ENCODE measurements around the gene FREM3. TPM values are rescaled to one million over a fixed set of nuclear protein-coding genes. Genes with fewer than 3 reads are reported as not detected.

Gene FREM3
- total RNA-seq, 1 donor from 2014 or later, result 0.38 TPM

DNA sequence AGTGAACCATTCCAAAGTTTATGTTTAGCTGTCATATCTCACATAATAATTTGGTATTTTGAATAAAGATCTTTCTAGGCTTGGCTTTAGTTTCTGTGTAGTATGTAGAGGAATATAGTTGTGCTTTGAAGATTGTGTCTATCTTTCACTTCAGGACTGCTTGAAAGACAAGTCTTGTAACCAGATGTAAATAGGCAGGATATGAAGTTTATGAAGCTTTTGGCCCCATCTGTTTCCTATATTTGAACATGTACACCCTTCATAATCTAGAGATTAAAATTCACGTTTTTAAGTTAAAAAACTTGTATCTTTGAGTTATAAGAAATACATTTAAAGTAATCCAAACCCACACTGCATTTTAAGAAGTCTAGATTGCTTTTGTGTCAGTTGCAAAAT lies 11.7 kb upstream of the FREM3 start:
- no peak for DNase-seq
- no peak for ATAC-seq
- H3K27ac ChIP-seq, result no peak overlapping the region
- H3K4me3 ChIP-seq, result no peak overlapping the region
- no peaks in the 10 kb centered on the region for H3K27me3 ChIP-seq (ENCODE audit: low read depth)
- no peaks in the 10 kb centered on the region for H3K9me3 ChIP-seq
- H3K36me3 ChIP-seq, result no peaks in the 10 kb centered on the region
- no peaks in the 10 kb centered on the region for H3K4me1 ChIP-seq
- TF ChIP-seq, protein P1, sequence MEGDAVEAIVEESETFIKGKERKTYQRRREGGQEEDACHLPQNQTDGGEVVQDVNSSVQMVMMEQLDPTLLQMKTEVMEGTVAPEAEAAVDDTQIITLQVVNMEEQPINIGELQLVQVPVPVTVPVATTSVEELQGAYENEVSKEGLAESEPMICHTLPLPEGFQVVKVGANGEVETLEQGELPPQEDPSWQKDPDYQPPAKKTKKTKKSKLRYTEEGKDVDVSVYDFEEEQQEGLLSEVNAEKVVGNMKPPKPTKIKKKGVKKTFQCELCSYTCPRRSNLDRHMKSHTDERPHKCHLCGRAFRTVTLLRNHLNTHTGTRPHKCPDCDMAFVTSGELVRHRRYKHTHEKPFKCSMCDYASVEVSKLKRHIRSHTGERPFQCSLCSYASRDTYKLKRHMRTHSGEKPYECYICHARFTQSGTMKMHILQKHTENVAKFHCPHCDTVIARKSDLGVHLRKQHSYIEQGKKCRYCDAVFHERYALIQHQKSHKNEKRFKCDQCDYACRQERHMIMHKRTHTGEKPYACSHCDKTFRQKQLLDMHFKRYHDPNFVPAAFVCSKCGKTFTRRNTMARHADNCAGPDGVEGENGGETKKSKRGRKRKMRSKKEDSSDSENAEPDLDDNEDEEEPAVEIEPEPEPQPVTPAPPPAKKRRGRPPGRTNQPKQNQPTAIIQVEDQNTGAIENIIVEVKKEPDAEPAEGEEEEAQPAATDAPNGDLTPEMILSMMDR (IDR thresholded peaks at IDR 0.05), result no peak
- intact Hi-C loops (cut with DNase I), result no loop called here

DNA sequence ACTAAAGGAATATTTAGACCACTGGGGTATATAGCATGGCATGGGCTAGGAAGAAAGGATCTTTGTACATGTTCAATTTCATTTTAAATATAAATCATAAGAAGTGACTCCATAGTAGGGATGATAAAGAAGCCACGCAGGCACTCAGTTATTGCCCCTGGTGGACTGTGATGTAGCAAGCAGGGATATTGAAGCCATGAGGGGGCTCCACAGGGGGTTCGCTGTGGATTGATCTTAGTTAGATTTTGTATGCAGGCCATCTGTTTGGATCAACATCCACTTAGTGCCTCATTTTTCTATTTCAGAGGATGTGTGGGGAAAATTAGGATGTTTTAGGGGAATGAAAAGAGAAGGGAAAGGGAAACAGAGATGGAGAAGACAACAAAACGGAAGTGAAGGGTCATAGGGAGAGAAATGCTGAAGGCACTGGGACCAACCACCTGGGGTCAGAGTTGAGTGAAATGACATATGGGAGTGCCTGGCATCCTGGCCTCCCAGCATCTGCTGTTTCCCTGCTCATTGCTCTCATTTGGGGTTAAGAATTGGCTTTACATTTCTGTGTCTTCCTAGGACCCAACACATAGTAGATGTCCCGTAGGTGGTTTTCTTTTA lies 11.2 kb upstream of the FREM3 start:
- no peak for DNase-seq

DNA sequence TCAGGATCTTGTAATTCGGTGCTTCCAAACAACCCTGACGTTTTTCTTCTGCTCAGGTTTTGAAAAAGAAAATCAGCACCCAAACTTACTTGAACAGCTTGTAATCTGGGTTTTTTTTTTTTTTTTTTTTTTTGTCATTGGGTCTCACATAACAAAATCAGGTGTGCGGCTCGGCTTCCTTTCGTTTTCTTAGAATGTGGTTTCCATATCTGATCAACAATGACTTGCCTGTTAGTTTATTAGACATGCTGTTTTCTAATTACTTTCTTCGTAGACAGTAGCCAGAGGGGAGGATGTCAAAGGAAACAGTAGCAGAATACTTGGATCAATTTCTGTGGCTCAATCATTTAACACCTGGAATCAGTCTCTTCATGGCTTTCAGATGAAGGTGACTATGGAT lies 890 bp upstream of the FREM3 start:
- no peak overlapping the region for H3K27ac ChIP-seq
- intact Hi-C loops (cut with DNase I), result no loop called here
- H3K9me3 ChIP-seq, result no peaks in the 10 kb centered on the region
- H3K27me3 ChIP-seq (ENCODE audit: low read depth), result peaks cover 35% of the 10 kb centered on the region
- H3K4me1 ChIP-seq, result peaks cover 17% of the 10 kb centered on the region
- ATAC-seq (no peak), DNase-seq (no peak)
- TF ChIP-seq, protein P1 (IDR thresholded peaks at IDR 0.05), result no peak
- H3K36me3 ChIP-seq, result no peaks in the 10 kb centered on the region
- no peak overlapping the region for H3K4me3 ChIP-seq

More for the DNA sequence above, 11.2 kb upstream of the FREM3 start:
- TF ChIP-seq, protein P1 (IDR thresholded peaks at IDR 0.05), result no peak
- no peaks in the 10 kb centered on the region for H3K27me3 ChIP-seq (ENCODE audit: low read depth)
- H3K4me1 ChIP-seq, result no peaks in the 10 kb centered on the region
- no peak overlapping the region for H3K27ac ChIP-seq
- no peaks in the 10 kb centered on the region for H3K9me3 ChIP-seq
- intact Hi-C loops (cut with DNase I), result no loop called here
- no peak for ATAC-seq
- H3K4me3 ChIP-seq, result no peak overlapping the region
- no peaks in the 10 kb centered on the region for H3K36me3 ChIP-seq

DNA sequence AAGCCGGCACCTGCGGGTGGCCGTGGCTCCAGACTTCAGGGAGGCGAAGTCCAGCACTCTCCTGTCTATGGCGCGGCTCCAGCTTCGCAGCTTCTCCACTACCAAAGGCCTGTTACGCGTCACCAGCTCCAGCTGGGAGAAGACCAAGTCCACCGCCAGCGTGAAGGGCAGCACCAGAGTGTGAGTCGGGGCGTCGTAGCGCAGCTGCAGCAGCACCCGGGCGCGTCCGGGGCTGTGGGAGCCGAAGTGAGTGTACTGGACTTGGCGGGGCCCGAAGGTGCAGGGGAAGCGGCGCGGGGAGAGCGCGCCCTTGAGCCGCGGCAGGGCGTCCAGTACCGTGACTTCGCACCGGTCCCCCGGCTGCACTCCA lies 444 bp downstream of the FREM3 start:
- Histone ChIP-seq H3K9me3 (no peaks in the 10 kb centered on the region), H3K4me3 (peak overlapping the region; percentile 42), H3K27me3 (ENCODE audit: low read depth) (peaks cover 35% of the 10 kb centered on the region), H3K36me3 (no peaks in the 10 kb centered on the region), H3K4me1 (peaks cover 17% of the 10 kb centered on the region), H3K27ac (no peak overlapping the region)
- ATAC-seq (peak; percentile 27 to 48), DNase-seq (no peak)
- TF ChIP-seq, protein P1 (IDR thresholded peaks at IDR 0.05), result no peak
- intact Hi-C loops (cut with DNase I), result no loop called here

DNA sequence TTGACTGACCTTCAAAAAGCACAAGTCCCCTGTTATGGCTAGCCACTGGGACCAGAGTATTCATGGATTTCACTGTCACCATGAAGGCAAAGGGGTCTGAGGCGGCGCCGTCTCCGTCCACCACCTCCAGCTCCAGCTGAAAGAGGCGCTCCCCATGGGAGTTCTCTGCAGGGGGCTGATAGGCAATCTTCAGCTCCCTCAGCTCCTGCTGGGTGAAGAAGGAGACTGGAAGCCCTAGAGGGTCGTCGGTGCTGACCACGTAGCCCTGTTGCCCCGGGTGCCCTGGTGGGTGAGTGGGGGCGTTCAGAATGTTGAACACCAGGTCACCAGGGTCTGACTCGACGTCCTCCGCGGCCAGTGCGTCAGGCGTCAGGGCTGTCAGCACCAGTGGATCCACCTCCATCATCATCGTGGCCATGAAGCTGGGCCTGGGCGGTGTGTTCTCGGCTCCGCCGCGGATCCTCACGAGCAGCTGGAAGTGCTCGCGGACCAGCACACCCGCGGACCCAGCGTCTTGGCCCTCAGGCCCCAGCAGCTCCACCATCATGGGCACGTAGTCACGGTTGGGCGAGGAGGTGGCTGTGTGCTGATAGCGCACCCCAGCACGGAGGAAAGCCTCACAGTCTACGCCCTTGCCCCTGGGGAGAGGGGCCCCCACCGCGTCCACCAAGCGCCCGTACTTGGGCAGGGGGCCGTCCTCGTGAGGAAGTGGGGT lies 987 bp downstream of the FREM3 start:
- Histone ChIP-seq H3K4me3 (peak overlapping the region; percentile 42), H3K4me1 (peaks cover 17% of the 10 kb centered on the region), H3K27ac (no peak overlapping the region), H3K9me3 (no peaks in the 10 kb centered on the region), H3K27me3 (ENCODE audit: low read depth) (peaks cover 35% of the 10 kb centered on the region), H3K36me3 (no peaks in the 10 kb centered on the region)
- intact Hi-C loops (cut with DNase I), result no loop called here
- DNase-seq (no peak), ATAC-seq (peak; percentile 12 to 13)
- TF ChIP-seq, protein P1 (IDR thresholded peaks at IDR 0.05), result no peak
